ENCODE data around the gene RTRAF. TPM values are rescaled to one million over a fixed set of nuclear protein-coding genes. Genes with fewer than 3 reads are reported as not detected.

The RTRAF gene
- 253 to 260 TPM (median 256 TPM) in 5 replicates for total RNA-seq (2022; extraction: Qiagen RNA extraction; ENCODE audit: low read depth)

DNA sequence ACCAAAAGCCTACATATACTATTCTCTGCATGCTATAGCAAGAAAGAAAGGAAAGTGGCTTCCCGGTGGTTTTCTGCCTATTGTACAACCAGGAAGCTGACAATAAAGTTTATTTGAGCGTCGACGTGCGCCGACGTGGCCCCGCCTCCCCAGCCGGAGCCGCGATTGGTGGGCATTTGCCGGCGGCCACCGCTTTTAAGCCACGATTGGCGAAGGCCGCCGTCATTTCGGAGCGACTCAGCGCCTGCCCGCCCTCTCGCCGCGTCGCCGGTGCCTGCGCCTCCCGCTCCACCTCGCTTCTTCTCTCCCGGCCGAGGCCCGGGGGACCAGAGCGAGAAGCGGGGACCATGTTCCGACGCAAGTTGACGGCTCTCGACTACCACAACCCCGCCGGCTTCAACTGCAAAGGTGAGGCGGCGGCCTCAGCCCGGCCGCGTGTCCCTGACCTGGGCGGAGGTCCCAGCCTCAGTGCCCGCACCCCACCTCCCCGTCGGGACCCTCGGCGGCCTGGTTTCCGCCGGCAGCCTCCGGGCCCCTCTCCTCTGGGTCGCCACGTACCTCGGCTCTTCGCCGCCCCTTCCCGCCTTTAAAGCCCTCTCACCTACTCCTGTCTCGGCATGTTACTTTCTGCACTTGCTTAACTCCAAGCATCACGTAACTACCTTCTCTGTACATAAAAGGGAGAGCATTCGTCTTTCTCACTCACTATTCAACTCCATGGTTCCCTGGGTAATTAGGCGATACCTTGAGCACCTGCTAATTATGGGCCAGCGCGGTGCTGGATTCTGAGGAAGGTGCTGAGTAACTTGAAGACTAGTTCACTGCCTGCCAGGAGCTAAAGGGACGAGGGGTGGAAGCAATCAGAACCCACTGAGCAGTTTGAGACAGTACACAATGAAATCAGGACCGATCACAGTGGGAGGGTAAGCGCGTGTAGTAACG is at the start of gene RTRAF:
Gene RTRAF, plus strand, starts transcription at position 254 of the 942 bp plus-strand sequence. Its CDS starts 94 bp downstream, at position 348.

Other genes starting within 250 kb of the RTRAF start
- gene GNG2, start 128.9 kb upstream of the RTRAF start, total RNA-seq (2022; extraction: Qiagen RNA extraction; ENCODE audit: low read depth): 2.8 to 4.2 TPM (median 3.8 TPM) in 5 replicates
- gene NID2, start 79.5 kb downstream of the RTRAF start, total RNA-seq (2022; extraction: Qiagen RNA extraction; ENCODE audit: low read depth): 13.3 to 22.6 TPM (median 18.7 TPM) in 5 replicates

Data from A549 treated with GW870086 at 1 μM for 4 hours (cell line).